Lower lobe of right lung (tissue), 2 donors: ENCODE measurements around the gene HES7. TPM values are rescaled to one million over a fixed set of nuclear protein-coding genes. Genes with fewer than 3 reads are reported as not detected.

Experiments
- ATAC-seq, 2 donors: fragments of 200-7000 bp; cut with Tn5 transposase; one replicate each; pipeline ENCODE4 v1.9.1; 2020 to 2022; ENCODE audit warnings: mild to moderate bottlenecking in 2 of 2, moderate library complexity in 2 of 2
- DNase-seq: peaks from one replicate; pipeline ENCODE4 v3.0.0-alpha.2; 2020
- H3K27ac ChIP-seq: fragments of 200-600 bp; one replicate; pipeline ENCODE4 v1.8.0; 2022
- H3K27me3 ChIP-seq: fragments of 200-600 bp; one replicate; pipeline ENCODE4 v1.8.0; 2022; ENCODE audit warnings: low read depth
- H3K36me3 ChIP-seq: fragments of 200-600 bp; one replicate; pipeline ENCODE4 v1.8.0; 2022; ENCODE audit warnings: mild to moderate bottlenecking
- H3K4me1 ChIP-seq: fragments of 200-600 bp; one replicate; pipeline ENCODE4 v1.8.0; 2022
- H3K4me3 ChIP-seq: fragments of 200-600 bp; one replicate; pipeline ENCODE4 v1.8.0; 2022; ENCODE audit warnings: mild to moderate bottlenecking
- H3K9me3 ChIP-seq: fragments of 200-600 bp; one replicate; pipeline ENCODE4 v1.8.0; 2022
- CTCF ChIP-seq: fragments of 200-600 bp; IDR thresholded peaks from one replicate; pipeline ENCODE4 v1.8.0; 2022; ENCODE audit warnings: antibody characterized with exemption, mild to moderate bottlenecking
- intact Hi-C: fragments of 100-400 bp; cut with DNase I; formaldehyde crosslinking; loops from one replicate; pipeline ENCODE4 v1.11.0; 2022
- total RNA-seq: library from RNA; stranded (reverse); fragmentation: NEBNext Ultra II Directional; extraction: Animal tissue kit (Norgen Biotek cat#: 25700); gene quantifications from one replicate; pipeline ENCODE4 v1.2.1, GENCODE V29; 2021
- donor health status: DM: no; HTN: yes; CAD: no; lungs with severe emphysema.

HES7 gene
- total RNA-seq, 1 donor from 2014 or later: 0.21 TPM

GRCh38 chr17:8146381-8147140 lies 22.7 kb upstream of the HES7 start:
- no peak for TF ChIP-seq CTCF
- no peak for ATAC-seq
- Histone ChIP-seq H3K27me3 (no peaks in the 10 kb centered on the region), H3K36me3 (peaks cover 95% of the 10 kb centered on the region), H3K9me3 (no peaks in the 10 kb centered on the region), H3K4me1 (peaks cover 29% of the 10 kb centered on the region), H3K27ac (peak overlapping the region; percentile 27), H3K4me3 (no peak overlapping the region)
- intact Hi-C loops: no loop called here
- DNase-seq: no peak

- H3K27ac ChIP-seq: no peak overlapping the region
- H3K4me1 ChIP-seq: peaks cover 26% of the 10 kb centered on the region
- TF ChIP-seq CTCF: no peak
- no peaks in the 10 kb centered on the region for H3K27me3 ChIP-seq
- H3K9me3 ChIP-seq: no peaks in the 10 kb centered on the region
- peaks cover 100% of the 10 kb centered on the region for H3K36me3 ChIP-seq
- ATAC-seq (no peak), DNase-seq (peak; percentile 41)
- no peak overlapping the region for H3K4me3 ChIP-seq
- intact Hi-C loops: no loop called here
These were observed 21.9 kb upstream of the HES7 start for GRCh38 chr17:8145811-8146210.

GRCh38 chr17:8144401-8145231 lies 20.7 kb upstream of the HES7 start:
- H3K27me3 ChIP-seq: no peaks in the 10 kb centered on the region
- no peaks in the 10 kb centered on the region for H3K9me3 ChIP-seq
- H3K27ac ChIP-seq: no peak overlapping the region
- ATAC-seq (peak in 1 of 2 donors; percentile 2), DNase-seq (peak; percentile 40)
- peaks cover 100% of the 10 kb centered on the region for H3K36me3 ChIP-seq
- intact Hi-C loops: no loop called here
- TF ChIP-seq CTCF: no peak
- H3K4me1 ChIP-seq: peaks cover 26% of the 10 kb centered on the region
- no peak overlapping the region for H3K4me3 ChIP-seq

- H3K4me3 ChIP-seq: no peak overlapping the region
- TF ChIP-seq CTCF: no peak
- peaks cover 27% of the 10 kb centered on the region for H3K4me1 ChIP-seq
- no peaks in the 10 kb centered on the region for H3K27me3 ChIP-seq
- peaks cover 97% of the 10 kb centered on the region for H3K36me3 ChIP-seq
- no peak overlapping the region for H3K27ac ChIP-seq
- no peak for ATAC-seq
- DNase-seq: peak; percentile 45
- no peaks in the 10 kb centered on the region for H3K9me3 ChIP-seq
- intact Hi-C loops: no loop called here
These were observed 19.9 kb upstream of the HES7 start for GRCh38 chr17:8143581-8144400.

GRCh38 chr17:8142887-8143580 lies 19.1 kb upstream of the HES7 start:
- TF ChIP-seq CTCF: no peak
- H3K4me1 ChIP-seq: peaks cover 28% of the 10 kb centered on the region

More at GRCh38 chr17:8142887-8143580, 19.1 kb upstream of the HES7 start:
- Histone ChIP-seq H3K4me3 (no peak overlapping the region), H3K36me3 (peaks cover 89% of the 10 kb centered on the region), H3K27me3 (no peaks in the 10 kb centered on the region), H3K27ac (no peak overlapping the region), H3K9me3 (no peaks in the 10 kb centered on the region)
- ATAC-seq (no peak), DNase-seq (no peak)
- intact Hi-C loops: no loop called here
